Choroid plexus epithelial cell (primary cell): Measurements from ENCODE around the gene RAB5IF.
"Not testable (repeated sequence)": the region's sequence is repeated elsewhere in the genome, so short reads cannot be mapped to it uniquely, and the experiment has no call there.

Experiments used
- DNase-seq: peaks from one replicate; pipeline ENCODE4 v3.0.0-alpha.2; 2010; ENCODE audit warnings: low read depth
- H3K4me3 ChIP-seq: 2 replicates; pipeline ENCODE4 v1.5.1; 2011; ENCODE audit warnings: low read depth, mild to moderate bottlenecking, control low read depth, low read length, moderate library complexity
- CTCF ChIP-seq: conservative IDR thresholded peaks from 2 replicates; pipeline ENCODE4 v1.5.1; 2011; ENCODE audit warnings: low read depth, mild to moderate bottlenecking, control low read depth, inconsistent platforms, low read length, moderate library complexity

Gene RAB5IF

GRCh38 chr20:36605399-36606157, at the start of gene RAB5IF:
Gene RAB5IF (plus strand): TSS chr20:36605779. CDS start chr20:36605952, 173 bp downstream.
- TF ChIP-seq CTCF, result peak; percentile 92
- H3K4me3 ChIP-seq, result peak within 1 kb of the TSS; percentile 92
- DNase-seq, result peak; percentile 99

DNA sequence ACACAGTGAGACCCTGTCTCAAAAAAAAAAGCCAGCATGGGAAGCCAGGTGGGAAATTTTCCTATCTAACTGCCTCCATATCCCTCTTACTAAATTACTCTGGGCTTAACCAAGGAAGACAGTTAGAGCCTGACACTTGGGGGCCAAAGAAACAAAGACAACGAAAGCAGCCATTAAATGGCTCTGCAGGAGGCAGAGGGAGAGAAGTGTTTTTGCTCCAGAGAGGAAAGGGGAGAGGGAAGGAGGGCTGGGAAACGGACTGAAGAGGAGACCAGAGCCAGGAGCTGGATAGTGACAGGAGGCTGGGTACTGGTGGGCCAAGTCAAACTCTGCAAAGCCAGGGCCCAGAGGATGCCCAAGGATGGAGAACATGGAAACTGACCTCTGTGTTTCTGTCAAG, 42.9 kb upstream of the RAB5IF start:
- no peak for TF ChIP-seq CTCF

DNA sequence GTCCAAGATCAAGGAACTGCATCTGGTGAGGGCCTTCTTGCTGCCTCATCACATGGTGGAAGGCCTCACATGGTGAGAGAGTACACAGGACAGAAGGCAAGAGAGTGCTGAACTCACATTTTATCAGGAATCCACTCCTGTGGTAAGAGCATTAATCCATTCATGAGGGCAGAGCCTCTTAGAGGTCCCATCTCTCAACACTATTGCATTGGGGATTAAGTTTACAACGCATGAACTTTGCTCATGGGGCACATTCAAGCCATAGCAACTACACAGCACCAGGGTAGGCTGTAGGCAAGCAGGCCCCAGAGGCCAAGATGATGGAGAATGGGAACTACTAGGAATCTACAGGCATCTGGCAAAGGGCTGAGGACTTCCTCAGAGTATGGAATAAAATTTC, 42.2 kb upstream of the RAB5IF start:
- H3K4me3 ChIP-seq, result no peak overlapping the region
- TF ChIP-seq CTCF, result no peak
- DNase-seq, result no peak

More for the DNA sequence above, 42.9 kb upstream of the RAB5IF start:
- no peak for DNase-seq
- H3K4me3 ChIP-seq, result no peak overlapping the region

- not testable (repeated sequence) for DNase-seq
Measured at GRCh38 chr20:36564078-36564725, 41.4 kb upstream of the RAB5IF start.

DNA sequence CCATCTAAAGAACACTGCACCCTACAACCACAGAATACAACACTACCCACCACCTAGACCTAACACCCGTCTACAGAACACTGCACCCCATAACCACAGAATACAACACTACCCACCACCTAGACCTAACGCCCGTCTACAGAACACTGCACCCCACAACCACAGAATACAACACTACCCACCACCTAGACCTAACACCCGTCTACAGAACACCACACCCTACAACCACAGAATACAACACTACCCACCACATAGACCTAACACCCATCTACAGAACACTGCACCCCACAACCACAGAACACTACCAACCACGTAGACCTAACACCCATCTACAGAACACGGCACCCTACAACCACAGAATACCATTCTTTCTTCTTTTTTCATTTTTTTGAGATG, 40.9 kb upstream of the RAB5IF start:
- not testable (repeated sequence) for DNase-seq, H3K4me3 ChIP-seq

More at GRCh38 chr20:36564078-36564725, 41.4 kb upstream of the RAB5IF start:
- H3K4me3 ChIP-seq, result not testable (repeated sequence)

DNA sequence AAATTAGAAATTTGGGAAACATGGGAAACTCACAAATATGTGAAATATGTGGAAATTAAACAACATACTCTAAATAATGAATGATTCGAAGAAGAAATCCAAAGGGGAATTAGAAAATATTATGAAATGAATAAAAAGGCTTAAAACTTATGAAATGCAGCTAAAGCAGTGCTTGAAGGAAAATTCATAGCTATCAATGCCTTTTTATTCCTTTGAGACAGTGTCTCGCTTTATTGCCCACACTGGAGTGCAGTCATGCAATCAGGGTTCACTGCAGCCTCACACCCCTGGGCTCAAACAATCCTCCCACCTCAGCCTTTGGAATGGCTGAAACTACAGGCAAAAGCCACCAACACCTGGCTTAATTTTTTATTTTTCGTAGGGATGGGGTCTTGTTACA, 40.1 kb upstream of the RAB5IF start:
- no peak for TF ChIP-seq CTCF
- DNase-seq, result no peak
- no peak overlapping the region for H3K4me3 ChIP-seq

DNA sequence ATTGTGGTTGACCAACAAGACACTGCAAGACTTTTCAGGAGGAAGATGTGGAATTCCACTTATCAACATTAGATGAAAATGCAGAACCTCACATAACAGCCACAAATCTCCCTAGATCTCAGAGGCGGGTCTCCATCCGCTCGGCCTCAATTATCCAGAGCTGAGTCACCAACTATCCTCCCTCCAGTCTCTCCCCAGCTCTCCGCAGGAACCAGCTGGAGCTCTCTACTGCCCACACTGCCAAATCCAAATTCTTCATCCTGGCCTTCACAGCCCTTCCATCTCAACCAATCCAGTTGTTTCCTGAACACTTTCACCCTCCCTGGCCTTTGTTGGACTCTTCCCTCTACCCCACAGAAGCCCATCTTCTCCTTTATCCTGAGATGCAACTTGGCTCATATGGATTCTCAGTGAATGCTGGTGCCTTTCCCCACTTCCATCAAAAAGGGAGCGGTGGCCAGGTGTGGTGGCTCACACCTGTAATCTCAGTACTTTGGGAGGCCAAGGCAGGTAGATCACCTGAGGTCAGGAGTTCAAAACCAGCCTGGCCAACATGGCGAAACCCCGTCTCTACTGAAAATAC, 35.6 kb upstream of the RAB5IF start:
- DNase-seq, result peak; percentile 48
- no peak overlapping the region for H3K4me3 ChIP-seq
- no peak for TF ChIP-seq CTCF
